ENCODE measurements around the gene CST3.

- TF ChIP-seq POLR2A (IDR thresholded peaks at IDR 0.05) (no peak), CTCF (IDR thresholded peaks at IDR 0.05) (no peak)
These were observed 35.5 kb upstream of the CST3 start for GRCh38 chr20:23673209-23673608.

All from heart left ventricle (tissue), 13 donors.